Mucosa of stomach (tissue), 1 donor: ENCODE results near the gene VCP.

ENCODE experiments used
- H3K27me3 ChIP-seq: one replicate; pipeline ENCODE4 v1.7.0; 2013; ENCODE audit warnings: mild to moderate bottlenecking, low read length; ENCODE audit not compliant: control insufficient read depth, insufficient read depth
- H3K36me3 ChIP-seq: one replicate; pipeline ENCODE4 v1.7.0; 2013; ENCODE audit warnings: low read length; ENCODE audit not compliant: control insufficient read depth, insufficient read depth
- H3K4me1 ChIP-seq: one replicate; pipeline ENCODE4 v1.7.0; 2013; ENCODE audit warnings: mild to moderate bottlenecking, low read length; ENCODE audit not compliant: control insufficient read depth, insufficient read depth
- H3K4me3 ChIP-seq: one replicate; pipeline ENCODE4 v1.7.0; 2013; ENCODE audit warnings: low read length
- H3K9ac ChIP-seq: one replicate; pipeline ENCODE4 v1.7.0; 2013; ENCODE audit warnings: mild to moderate bottlenecking, low read length, moderate library complexity
- H3K9me3 ChIP-seq: one replicate; pipeline ENCODE4 v1.7.0; 2013; ENCODE audit warnings: mild to moderate bottlenecking, low read length, moderate library complexity; ENCODE audit not compliant: control insufficient read depth
- donor health status: Pancreatic carcinoma.

Gene VCP

DNA sequence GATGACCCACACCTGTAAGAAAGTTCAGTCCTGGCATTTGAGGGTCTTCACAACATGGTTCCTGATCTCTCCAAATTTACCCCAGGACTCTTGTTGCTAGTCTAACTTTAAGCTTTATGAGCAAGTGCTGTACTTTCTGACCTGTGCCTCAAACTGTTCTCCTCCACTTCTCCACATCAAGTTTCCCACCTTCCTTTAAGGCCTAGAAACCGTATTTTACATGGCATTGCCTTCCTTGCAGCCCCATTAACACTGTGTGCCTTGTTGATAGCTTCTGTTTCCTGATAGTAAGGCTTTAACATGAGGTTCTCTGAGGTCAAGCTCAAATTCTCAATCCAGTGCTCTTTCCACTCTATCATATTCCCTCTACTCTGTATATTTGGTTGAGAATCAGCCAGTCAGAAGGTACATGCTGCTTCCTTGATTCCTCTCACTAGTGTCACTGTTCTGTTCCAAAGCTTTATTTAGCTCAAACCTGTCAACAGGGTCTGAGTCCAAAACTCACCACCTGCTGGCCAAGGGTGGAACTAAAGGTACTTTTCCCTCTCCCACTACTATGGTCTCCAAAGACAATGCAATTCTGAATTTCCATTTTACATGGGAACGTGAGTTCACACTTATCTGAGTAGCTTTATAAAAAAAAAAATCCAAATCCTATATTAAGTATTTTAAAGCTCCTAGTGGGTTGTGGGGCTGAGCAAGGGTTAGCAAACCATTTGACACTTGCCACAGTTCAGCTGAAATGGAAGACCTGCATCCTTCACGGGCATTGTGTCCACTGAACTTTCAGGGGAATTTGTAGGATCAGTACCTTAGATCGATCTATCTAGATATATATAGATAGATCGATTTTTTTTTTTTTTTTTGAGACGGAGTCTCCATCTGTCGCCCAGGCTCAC, 21.1 kb downstream of the VCP start:
- H3K9ac ChIP-seq = no peak overlapping the region
- H3K36me3 ChIP-seq = no peaks in the 10 kb centered on the region
- H3K4me1 ChIP-seq = no peaks in the 10 kb centered on the region
- no peaks in the 10 kb centered on the region for H3K27me3 ChIP-seq
- H3K9me3 ChIP-seq = no peaks in the 10 kb centered on the region
- no peak overlapping the region for H3K4me3 ChIP-seq

DNA sequence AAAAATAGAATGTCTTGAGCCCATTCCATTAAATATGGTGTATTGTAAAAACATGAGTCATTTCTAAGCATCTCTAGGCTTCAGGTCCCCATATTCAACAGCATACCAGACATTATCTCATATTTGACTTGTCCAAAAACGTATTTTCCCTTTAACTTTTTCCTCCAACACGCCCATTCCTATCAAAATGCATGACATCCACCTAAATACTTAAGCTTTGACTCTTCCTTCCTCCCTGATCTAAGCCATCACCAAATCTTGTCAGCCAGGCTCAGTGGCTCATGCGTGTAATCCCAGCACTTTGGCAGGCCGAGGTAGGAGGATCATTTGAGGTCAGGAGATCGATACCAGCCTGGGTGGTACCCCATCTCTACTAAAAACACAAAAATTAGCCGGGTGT, 23.9 kb downstream of the VCP start:
- H3K36me3 ChIP-seq = no peaks in the 10 kb centered on the region
- no peaks in the 10 kb centered on the region for H3K27me3 ChIP-seq
- H3K9ac ChIP-seq = no peak overlapping the region
- H3K4me3 ChIP-seq = no peak overlapping the region
- no peaks in the 10 kb centered on the region for H3K4me1 ChIP-seq
- H3K9me3 ChIP-seq = no peaks in the 10 kb centered on the region

DNA sequence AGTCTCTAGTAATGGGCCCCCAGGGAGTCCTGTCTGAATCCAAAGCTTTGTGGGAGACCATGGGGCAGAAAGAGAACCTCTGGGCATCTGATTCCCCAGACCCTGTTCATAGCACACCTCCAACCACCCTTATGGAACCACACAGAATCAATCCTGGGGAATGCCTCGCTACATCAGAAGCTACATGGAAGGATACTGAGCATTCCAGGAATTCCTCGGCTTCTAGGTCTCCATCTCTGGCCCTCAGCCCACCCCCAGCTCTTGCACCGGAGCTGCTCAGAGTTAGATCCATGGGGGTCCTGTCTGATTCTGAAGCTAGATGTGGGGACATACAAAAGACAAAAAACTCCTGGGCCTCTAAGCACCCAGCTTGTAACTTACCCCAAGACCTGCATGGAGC, 28.4 kb downstream of the VCP start:
- Histone ChIP-seq H3K9ac (no peak overlapping the region), H3K27me3 (no peaks in the 10 kb centered on the region), H3K4me3 (no peak overlapping the region), H3K9me3 (no peaks in the 10 kb centered on the region), H3K36me3 (no peaks in the 10 kb centered on the region), H3K4me1 (no peaks in the 10 kb centered on the region)

DNA sequence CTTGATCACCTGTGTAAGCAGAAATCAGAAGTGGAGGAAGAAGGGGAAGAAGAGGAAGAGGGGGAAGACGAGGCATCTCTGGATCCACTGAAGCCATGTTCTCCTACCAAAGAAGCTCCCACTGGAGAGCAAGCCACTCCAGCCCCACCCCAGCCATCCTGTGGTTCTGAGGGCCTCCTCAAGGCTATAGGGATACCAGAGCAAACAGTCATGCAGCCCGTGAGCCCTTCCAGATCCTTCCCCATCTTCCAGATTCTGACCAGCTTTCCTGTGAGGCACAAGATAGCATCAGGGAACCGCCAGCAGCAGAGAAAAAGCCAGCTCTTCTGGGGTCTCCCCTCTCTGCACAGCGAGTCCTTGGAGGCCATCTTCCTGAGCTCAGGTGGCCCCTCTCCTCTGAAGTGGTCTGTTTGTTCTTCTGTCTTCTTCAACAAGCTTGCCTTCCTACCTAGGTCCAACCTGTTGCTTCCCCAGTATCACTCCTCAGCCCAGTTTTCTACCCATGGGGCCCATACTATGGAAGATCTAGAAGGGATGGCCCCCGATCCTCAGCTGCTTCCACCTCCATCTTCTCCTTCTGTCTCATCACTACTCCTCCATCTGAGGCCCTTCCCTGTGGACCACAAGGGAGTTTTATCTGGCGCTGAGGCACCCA, 29.4 kb downstream of the VCP start:
- H3K27me3 ChIP-seq = no peaks in the 10 kb centered on the region
- H3K9me3 ChIP-seq = no peaks in the 10 kb centered on the region
- no peak overlapping the region for H3K9ac ChIP-seq
- no peaks in the 10 kb centered on the region for H3K36me3 ChIP-seq
- H3K4me3 ChIP-seq = no peak overlapping the region
- H3K4me1 ChIP-seq = no peaks in the 10 kb centered on the region

DNA sequence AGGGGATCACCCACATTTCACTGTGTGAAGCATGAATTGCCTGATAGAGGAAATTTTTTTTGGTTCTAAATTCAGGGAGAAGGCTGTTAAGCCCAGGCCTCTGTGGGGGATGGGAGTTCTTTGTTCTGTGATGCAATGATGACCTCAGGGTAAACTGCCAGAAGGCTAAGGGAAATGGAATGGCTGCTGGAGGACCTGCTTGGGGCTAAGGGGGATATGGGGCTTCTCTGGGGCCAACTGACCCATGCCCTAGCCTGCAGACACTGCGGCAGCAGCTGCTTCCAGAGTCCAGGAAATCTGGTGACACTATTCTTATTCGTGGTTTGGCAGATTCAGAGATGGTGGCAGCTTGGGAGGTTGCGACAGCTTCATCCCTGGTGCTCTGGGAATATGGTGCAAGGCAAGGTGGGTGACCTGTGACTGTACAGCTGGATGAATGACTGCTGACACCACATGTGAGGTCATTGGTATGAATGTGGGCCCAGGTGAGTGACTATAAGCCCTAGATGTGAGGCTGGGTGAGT, 30.3 kb downstream of the VCP start:
- Histone ChIP-seq H3K4me1 (no peaks in the 10 kb centered on the region), H3K9ac (no peak overlapping the region), H3K36me3 (no peaks in the 10 kb centered on the region), H3K27me3 (no peaks in the 10 kb centered on the region), H3K9me3 (no peaks in the 10 kb centered on the region), H3K4me3 (no peak overlapping the region)

DNA sequence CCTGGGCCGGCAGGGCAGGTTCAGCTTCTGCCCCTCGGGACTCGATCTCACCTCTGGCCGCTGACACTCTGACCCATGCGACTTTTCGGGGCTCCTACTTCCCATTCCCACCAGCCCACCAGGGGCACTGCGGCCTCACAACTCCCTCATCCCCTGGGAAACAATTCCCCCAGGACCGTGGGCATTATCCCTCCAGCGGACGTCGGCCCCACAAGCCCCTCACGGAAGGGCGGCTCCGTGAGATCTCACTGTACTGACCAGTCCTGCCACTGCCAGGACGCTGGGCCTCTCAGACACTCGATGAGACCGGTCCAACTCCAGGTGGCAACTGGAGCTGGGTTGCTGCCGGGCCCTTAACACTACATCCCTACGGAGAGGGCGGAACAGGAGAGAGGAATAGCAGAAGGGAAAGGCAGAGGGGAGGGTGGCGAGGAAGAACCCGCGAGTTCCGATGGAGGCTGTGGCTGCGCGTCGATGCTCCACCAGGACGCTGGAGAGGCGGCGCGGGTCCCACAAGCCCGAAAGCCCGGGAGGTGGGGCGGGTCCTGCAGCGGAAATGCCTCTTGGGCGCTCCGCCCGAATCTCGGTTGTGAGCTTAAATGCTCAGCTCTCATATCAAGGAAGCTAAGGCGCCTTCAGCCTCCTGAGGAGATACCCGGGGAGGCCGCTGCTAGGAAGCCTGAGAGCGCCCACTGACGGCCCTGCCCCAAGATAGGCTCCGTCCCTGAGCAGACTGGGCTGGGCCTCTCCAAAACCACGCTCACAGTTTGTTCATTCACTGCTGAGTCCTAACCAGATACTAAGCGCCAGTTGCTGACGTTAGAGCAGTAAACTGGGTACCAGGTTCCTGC, 36.3 kb downstream of the VCP start:
- no peaks in the 10 kb centered on the region for H3K9me3 ChIP-seq
- H3K4me3 ChIP-seq = no peak overlapping the region
- H3K36me3 ChIP-seq = no peaks in the 10 kb centered on the region

DNA sequence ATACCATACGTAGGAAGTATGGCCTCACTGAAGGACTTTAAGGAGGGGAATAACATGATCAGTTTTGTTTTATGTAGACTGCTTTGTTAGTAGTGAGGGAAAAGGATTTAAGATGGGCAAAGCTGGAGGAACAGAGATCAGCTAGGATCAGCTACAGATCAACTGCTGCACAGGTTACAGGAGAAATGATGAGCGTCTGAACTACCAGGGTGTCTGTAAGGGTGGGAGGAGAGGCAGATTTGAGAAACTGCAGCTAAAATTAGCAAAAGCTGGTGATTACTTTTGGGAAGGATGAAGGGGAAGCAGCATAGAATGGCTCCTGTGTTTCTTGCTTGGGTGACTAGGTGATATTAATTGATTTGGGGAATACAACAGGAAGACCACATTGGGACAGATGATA, 39.3 kb downstream of the VCP start:
- Histone ChIP-seq H3K9ac (no peak overlapping the region), H3K36me3 (no peaks in the 10 kb centered on the region), H3K27me3 (no peaks in the 10 kb centered on the region), H3K4me3 (no peak overlapping the region), H3K4me1 (no peaks in the 10 kb centered on the region), H3K9me3 (no peaks in the 10 kb centered on the region)

More for the DNA sequence above, 36.3 kb downstream of the VCP start:
- Histone ChIP-seq H3K9ac (no peak overlapping the region), H3K4me1 (no peaks in the 10 kb centered on the region), H3K27me3 (no peaks in the 10 kb centered on the region)

DNA sequence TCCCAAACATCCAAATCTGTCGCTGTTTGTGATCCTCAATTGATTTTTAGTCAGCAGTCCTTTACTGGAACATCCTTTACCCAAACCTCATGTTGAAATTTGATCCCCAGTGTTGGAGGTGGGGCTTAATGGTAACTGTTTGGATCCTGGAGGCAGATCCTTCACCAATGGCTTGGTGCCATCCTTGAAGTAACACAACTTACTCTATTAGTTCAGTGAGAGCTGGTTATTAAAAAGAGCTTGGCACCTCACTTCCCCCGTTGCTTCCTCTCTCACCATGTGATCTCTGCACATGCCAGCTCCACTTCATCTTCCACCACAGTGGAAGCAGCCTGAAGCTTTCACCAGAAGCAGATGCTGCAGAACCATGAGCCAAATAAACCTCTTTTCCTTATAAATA, 42.6 kb downstream of the VCP start:
- no peak overlapping the region for H3K9ac ChIP-seq
- no peak overlapping the region for H3K4me3 ChIP-seq
- H3K36me3 ChIP-seq = no peaks in the 10 kb centered on the region
- H3K4me1 ChIP-seq = no peaks in the 10 kb centered on the region
- no peaks in the 10 kb centered on the region for H3K27me3 ChIP-seq
- H3K9me3 ChIP-seq = no peaks in the 10 kb centered on the region

DNA sequence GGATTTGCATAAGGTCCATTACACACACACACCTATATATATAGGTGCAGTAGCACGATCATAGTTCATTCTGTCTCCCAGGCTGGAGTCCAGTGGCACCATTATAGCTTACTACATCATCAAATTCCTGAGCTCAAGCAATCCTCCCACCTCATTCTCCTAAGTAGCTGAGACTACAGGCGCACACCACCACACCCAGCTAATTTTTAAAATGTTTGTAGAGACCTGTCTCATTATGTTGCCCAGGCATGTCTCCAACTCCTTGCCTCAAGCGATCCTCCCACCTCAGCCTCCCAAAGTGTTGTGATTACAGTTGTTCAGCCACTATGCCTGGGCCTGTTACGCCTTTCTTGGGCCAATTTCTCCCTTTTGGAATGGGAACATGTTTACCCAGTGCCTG, 43.2 kb downstream of the VCP start:
- Histone ChIP-seq H3K9me3 (no peaks in the 10 kb centered on the region), H3K9ac (no peak overlapping the region), H3K36me3 (no peaks in the 10 kb centered on the region), H3K27me3 (no peaks in the 10 kb centered on the region), H3K4me1 (no peaks in the 10 kb centered on the region), H3K4me3 (no peak overlapping the region)

DNA sequence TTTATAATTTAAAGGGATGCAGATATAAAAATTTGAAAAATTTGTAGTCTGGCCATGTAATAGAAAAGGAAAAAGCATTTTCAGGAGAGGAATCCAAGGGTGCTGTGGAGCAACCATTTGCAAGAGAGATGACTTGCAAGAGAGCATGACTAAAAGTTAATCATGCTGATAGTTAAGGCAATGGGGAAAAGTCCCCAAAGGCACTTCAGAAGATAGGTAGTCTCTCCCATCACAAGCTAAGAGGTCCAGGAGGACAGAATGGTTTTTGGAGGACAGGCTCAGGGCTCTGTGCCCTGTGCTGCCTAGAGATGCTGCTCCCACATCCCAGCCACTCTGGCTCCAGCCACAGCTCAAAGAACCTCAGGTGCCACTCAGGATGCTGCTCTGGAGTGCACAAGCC, 44.1 kb downstream of the VCP start:
- Histone ChIP-seq H3K27me3 (no peaks in the 10 kb centered on the region), H3K4me3 (no peak overlapping the region), H3K36me3 (no peaks in the 10 kb centered on the region), H3K9me3 (no peaks in the 10 kb centered on the region), H3K4me1 (no peaks in the 10 kb centered on the region), H3K9ac (no peak overlapping the region)

DNA sequence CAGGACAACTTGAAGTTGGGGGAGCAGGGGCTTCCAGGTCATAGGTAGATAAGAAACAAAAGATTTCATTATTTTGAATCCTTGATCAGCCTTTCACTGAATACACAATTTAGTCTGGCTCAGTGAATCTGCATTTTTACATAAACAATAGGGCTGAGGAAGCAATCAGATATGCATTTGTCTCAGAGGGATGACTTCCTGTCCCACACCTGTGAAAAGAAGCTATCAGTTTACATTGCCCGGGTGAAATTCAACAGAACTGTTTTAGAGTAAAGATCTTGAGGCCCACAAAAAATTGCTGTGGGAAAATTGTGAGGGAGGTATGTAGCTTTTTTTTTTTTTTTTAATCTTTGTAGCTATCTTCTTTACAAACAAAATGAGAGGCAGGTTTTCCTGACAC, 44.6 kb downstream of the VCP start:
- Histone ChIP-seq H3K36me3 (no peaks in the 10 kb centered on the region), H3K4me1 (no peaks in the 10 kb centered on the region), H3K27me3 (no peaks in the 10 kb centered on the region), H3K4me3 (no peak overlapping the region), H3K9ac (no peak overlapping the region), H3K9me3 (no peaks in the 10 kb centered on the region)

DNA sequence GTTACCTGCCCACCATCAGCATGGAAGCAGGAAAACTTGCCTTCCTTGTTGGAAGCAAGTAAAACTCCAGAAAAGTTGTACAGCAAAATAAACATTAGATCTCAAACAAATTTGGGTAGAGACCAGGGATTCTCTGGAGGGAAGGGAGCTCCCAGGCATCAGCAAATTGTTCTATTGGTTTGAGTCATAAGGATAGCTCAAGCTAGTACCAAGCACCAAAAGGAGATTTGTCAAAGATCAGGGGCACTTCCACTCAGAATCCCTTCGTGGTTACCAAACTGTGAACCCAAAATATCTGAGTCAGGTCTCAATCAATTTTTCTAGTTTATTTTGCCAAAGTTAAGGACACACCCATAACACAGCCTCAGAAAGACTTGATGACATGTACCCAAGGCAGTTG, 45.1 kb downstream of the VCP start:
- Histone ChIP-seq H3K4me1 (no peaks in the 10 kb centered on the region), H3K27me3 (no peaks in the 10 kb centered on the region), H3K36me3 (no peaks in the 10 kb centered on the region), H3K4me3 (no peak overlapping the region), H3K9me3 (no peaks in the 10 kb centered on the region), H3K9ac (no peak overlapping the region)
